B cell (primary cell): Measurements from ENCODE around the gene MED31. TPM values are rescaled to one million over a fixed set of nuclear protein-coding genes. Genes with fewer than 3 reads are reported as not detected.

ENCODE experiments used
- ATAC-seq: fragments of 200-7000 bp; cut with Tn5 transposase; one replicate; pipeline ENCODE4 v1.10.0; 2021; ENCODE audit warnings: low read depth, mild to moderate bottlenecking, moderate number of reproducible peaks, moderate library complexity
- CTCF ChIA-PET: fragments of 350-600 bp; sonication (Branson Sonifier 250); formaldehyde crosslinking; loops from one replicate; lab custom pipeline; 2021; ENCODE audit warnings: antibody characterized with exemption, inconsistent platforms; lab: Charles Lee
- POLR2A ChIA-PET: fragments of 350-600 bp; sonication (Branson Sonifier 250); formaldehyde crosslinking; loops from one replicate; lab custom pipeline; 2021; ENCODE audit warnings: antibody characterized with exemption; lab: Charles Lee
- DNase-seq: peaks from one replicate; pipeline ENCODE4 v3.0.0; 2013
- H2AFZ ChIP-seq: 2 replicates; pipeline ENCODE4 v1.6.1; 2012; ENCODE audit warnings: mild to moderate bottlenecking, low read depth, low read length; ENCODE audit not compliant: insufficient read depth, poor library complexity, severe bottlenecking
- H3K27ac ChIP-seq, 2 donors: 1 replicate in 1 of 2; 2 replicates in 1 of 2; pipeline ENCODE4 v1.5.1; 2012 to 2013; ENCODE audit warnings: low read length in 2 of 2, mild to moderate bottlenecking in 2 of 2, moderate library complexity in 1 of 2
- H3K27me3 ChIP-seq, 4 experiments: fragments of 200-600 bp in 1 of 4; sonication (generic) in 1 of 4; replicated peaks in 1 of 4; 1 replicate in 2 of 4; 2 replicates in 2 of 4; pipeline versions ENCODE4 v1.6.1 to v1.7.0; 2013 to 2016; ENCODE audit warnings: low read length in 3 of 4, mild to moderate bottlenecking in 2 of 4, mixed read lengths in 1 of 4, moderate library complexity in 1 of 4; ENCODE audit not compliant: insufficient read depth in 4 of 4, control insufficient read depth in 3 of 4; ENCODE audit errors: control extremely low read depth in 1 of 4
- H3K36me3 ChIP-seq, 2 experiments: replicated peaks in 1 of 2; 1 replicate in 1 of 2; 2 replicates in 1 of 2; pipeline versions ENCODE4 v1.6.1 to v1.7.1; 2013; ENCODE audit warnings: low read length in 1 of 2; ENCODE audit not compliant: insufficient read depth in 2 of 2, control insufficient read depth in 1 of 2; ENCODE audit errors: control extremely low read depth in 1 of 2, extremely low read depth in 1 of 2
- H3K4me1 ChIP-seq, 2 donors: fragments of 200-600 bp in 1 of 2; sonication (generic) in 1 of 2; 1 replicate in 1 of 2; 2 replicates in 1 of 2; pipeline versions ENCODE4 v1.5.1 to v1.6.1; 2013 to 2017; ENCODE audit warnings: low read length in 2 of 2; ENCODE audit not compliant: control insufficient read depth in 2 of 2, insufficient read depth in 2 of 2
- H3K4me2 ChIP-seq: replicated peaks from 2 replicates; pipeline ENCODE3; 2012; ENCODE audit warnings: mild to moderate bottlenecking, low read depth, low read length; ENCODE audit not compliant: poor library complexity, severe bottlenecking
- H3K4me3 ChIP-seq, 5 experiments: fragments of 200-600 bp in 1 of 5; sonication (generic) in 1 of 5; 1 replicate in 3 of 5; 2 replicates in 2 of 5; pipeline versions ENCODE4 v1.5.1 to v1.7.0; 2011 to 2016; ENCODE audit warnings: low read length in 4 of 5, mild to moderate bottlenecking in 4 of 5, low read depth in 2 of 5, control low read depth in 1 of 5, moderate library complexity in 1 of 5; ENCODE audit not compliant: insufficient read depth in 1 of 5; ENCODE audit errors: control extremely low read depth in 1 of 5, extremely low read depth in 1 of 5
- H3K79me2 ChIP-seq: fragments of 200-600 bp; sonication (generic); one replicate; pipeline ENCODE4 v1.6.0; 2016; ENCODE audit warnings: low read length; ENCODE audit not compliant: control insufficient read depth, insufficient read depth
- H3K9ac ChIP-seq: fragments of 200-600 bp; sonication (generic); 2 replicates; pipeline ENCODE4 v1.6.1; 2017; ENCODE audit warnings: mild to moderate bottlenecking, low read length, moderate library complexity
- H3K9me3 ChIP-seq, 3 donors: one replicate each; pipeline versions ENCODE4 v1.6.1 to v1.7.1; 2013; ENCODE audit warnings: low read length in 2 of 3; ENCODE audit not compliant: control insufficient read depth in 2 of 3, insufficient read depth in 1 of 3; ENCODE audit errors: control extremely low read depth in 1 of 3
- H4K20me1 ChIP-seq: 2 replicates; pipeline ENCODE4 v1.6.0; 2012; ENCODE audit warnings: mild to moderate bottlenecking, low read length; ENCODE audit not compliant: insufficient read depth, control insufficient read depth, poor library complexity, severe bottlenecking
- H3K27ac Mint-ChIP-seq: one replicate; pipeline ENCODE4 v1.8.0; 2021; ENCODE audit warnings: mixed read lengths
- H3K27me3 Mint-ChIP-seq: one replicate; pipeline ENCODE4 v1.8.0; 2021; ENCODE audit warnings: mixed read lengths
- H3K4me1 Mint-ChIP-seq: one replicate; pipeline ENCODE4 v1.8.0; 2021; ENCODE audit warnings: mixed read lengths
- H3K4me3 Mint-ChIP-seq: one replicate; pipeline ENCODE4 v1.8.0; 2021; ENCODE audit warnings: mixed read lengths
- H3K9me3 Mint-ChIP-seq: one replicate; pipeline ENCODE4 v1.8.0; 2022; ENCODE audit warnings: mixed read lengths; ENCODE audit not compliant: insufficient read depth
- EZH2 ChIP-seq: IDR thresholded peaks from 2 replicates; pipeline ENCODE4 v1.6.1; 2012; ENCODE audit warnings: borderline replicate concordance, low read depth, mild to moderate bottlenecking, moderate library complexity, low read length; ENCODE audit not compliant: insufficient read depth, poor library complexity, severe bottlenecking
- WGBS: methylation state at CpG from one replicate; pipeline ENCODE4 v1.1.5; 2013; ENCODE audit warnings: missing lambda C conversion rate; ENCODE audit not compliant: insufficient coverage; 5-methylcytosine and 5-hydroxymethylcytosine counted together
- intact Hi-C: fragments of 100-400 bp; cut with micrococcal nuclease; formaldehyde crosslinking; loops from one replicate; pipeline ENCODE4 v1.10.0; 2022
- polyA plus RNA-seq: library from polyadenylated mRNA; depleted of rRNA; stranded (reverse); fragments of >200 nt; gene quantifications from 2 replicates; pipeline ENCODE4 v1.2.3, GENCODE V29; 2012
- total RNA-seq, 2 donors: library from RNA; stranded (reverse); fragments of 120-200 nt in 1 of 2; gene quantifications; 1 replicate in 1 of 2; 2 replicates in 1 of 2; pipeline versions ENCODE4 v1.2.3 to v1.2.4, GENCODE V29; 2013 to 2022
- TF ChIP-seq, protein P1 (sequence below): fragments of 200-600 bp; IDR thresholded peaks from one replicate; pipeline ENCODE4 v1.8.0; 2022; ENCODE audit warnings: antibody characterized with exemption, mild to moderate bottlenecking

MED31 gene
- total and polyA plus RNA-seq, 2 donors (not counting 1 experiment from before 2014, with no cell fraction given) = 9.2 to 25.5 TPM

DNA sequence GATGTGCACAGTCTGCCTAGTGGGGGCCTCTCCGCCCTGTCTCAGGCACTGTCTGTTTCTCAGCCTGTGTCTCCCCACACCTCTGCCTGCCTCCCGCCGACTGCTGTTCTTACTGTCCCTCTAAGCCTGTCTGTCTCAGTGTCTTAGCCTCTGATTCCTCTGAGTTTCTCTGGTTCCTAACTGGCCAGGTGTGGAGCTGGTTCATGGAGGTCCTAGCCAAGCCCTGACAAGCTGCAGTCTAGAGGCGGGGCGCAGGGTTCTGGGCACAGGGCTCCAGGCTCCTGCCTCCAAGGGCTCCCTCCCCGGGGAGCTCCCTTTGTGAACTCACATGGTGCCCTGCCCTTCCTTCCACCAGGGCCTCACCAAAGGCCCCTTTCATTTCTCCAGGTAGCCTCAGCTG is 19.6 kb upstream of the MED31 start:
- Histone ChIP-seq H3K79me2 (peaks cover 24% of the 10 kb centered on the region), H3K9ac (no peak overlapping the region), H3K4me2 (no peak overlapping the region), H2AFZ (no peak overlapping the region), H3K36me3 (peaks cover 0 to 14% of the 10 kb centered on the region in 2 experiments), H3K27me3 (no peaks in the 10 kb centered on the region), H3K9me3 (no peaks in the 10 kb centered on the region), H4K20me1 (peaks cover 23% of the 10 kb centered on the region), H3K4me3 (no peak overlapping the region), H3K27ac (no peak overlapping the region), H3K4me1 (peaks cover 0 to 8% of the 10 kb centered on the region in 2 donors)
- Mint-ChIP-seq H3K4me1 (peaks cover 14% of the 10 kb centered on the region), H3K27me3 (no peaks in the 10 kb centered on the region), H3K9me3 (no peaks in the 10 kb centered on the region), H3K27ac (peak overlapping the region; percentile 26), H3K4me3 (no peak overlapping the region)
- intact Hi-C loops = no loop called here
- TF ChIP-seq EZH2 = no peak
- TF ChIP-seq, protein P1, sequence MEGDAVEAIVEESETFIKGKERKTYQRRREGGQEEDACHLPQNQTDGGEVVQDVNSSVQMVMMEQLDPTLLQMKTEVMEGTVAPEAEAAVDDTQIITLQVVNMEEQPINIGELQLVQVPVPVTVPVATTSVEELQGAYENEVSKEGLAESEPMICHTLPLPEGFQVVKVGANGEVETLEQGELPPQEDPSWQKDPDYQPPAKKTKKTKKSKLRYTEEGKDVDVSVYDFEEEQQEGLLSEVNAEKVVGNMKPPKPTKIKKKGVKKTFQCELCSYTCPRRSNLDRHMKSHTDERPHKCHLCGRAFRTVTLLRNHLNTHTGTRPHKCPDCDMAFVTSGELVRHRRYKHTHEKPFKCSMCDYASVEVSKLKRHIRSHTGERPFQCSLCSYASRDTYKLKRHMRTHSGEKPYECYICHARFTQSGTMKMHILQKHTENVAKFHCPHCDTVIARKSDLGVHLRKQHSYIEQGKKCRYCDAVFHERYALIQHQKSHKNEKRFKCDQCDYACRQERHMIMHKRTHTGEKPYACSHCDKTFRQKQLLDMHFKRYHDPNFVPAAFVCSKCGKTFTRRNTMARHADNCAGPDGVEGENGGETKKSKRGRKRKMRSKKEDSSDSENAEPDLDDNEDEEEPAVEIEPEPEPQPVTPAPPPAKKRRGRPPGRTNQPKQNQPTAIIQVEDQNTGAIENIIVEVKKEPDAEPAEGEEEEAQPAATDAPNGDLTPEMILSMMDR = no peak
- CTCF ChIA-PET = interaction anchor here (1.0 kb wide), 1 partner anchor 11 kb away, joined by 3 read pairs; no protein-coding TSS in a partner anchor
- DNase-seq (no peak), ATAC-seq (no peak)
- WGBS = 100% methylated on average over 6 of the region's 6 CpGs
- POLR2A ChIA-PET = interaction anchor here (0.9 kb wide), 1 partner anchor 32 kb away, joined by 3 read pairs; no protein-coding TSS in a partner anchor

DNA sequence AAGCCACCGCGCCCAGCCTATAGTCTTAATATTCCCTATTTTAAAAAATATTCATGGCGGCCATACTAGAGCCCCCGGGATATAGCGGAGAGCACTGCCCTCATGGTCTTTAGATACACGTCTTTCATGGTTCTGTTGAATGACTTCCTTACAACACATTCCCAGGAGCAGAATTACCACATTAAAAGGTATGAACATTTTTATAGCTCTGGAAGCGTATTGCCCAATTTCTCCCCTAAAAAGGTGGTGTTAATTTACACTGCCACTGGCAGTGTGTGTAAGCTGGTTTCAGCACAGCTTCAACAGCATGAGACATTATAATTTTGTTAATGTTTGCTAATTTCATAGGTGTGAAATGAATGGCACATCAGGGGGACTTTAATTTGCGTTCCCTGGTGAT is 19.2 kb upstream of the MED31 start:
- ChIA-PET POLR2A (interaction anchor here (0.9 kb wide), 1 partner anchor 32 kb away, joined by 3 read pairs; no protein-coding TSS in a partner anchor), CTCF (interaction anchor here (1.0 to 1.7 kb wide), 2 partner anchors 10 to 11 kb away, joined by 3 to 7 read pairs; no protein-coding TSS in a partner anchor)
- Histone ChIP-seq H4K20me1 (peaks cover 23% of the 10 kb centered on the region), H3K27me3 (no peaks in the 10 kb centered on the region), H3K4me3 (no peak overlapping the region), H3K9ac (no peak overlapping the region), H3K36me3 (peaks cover 0 to 14% of the 10 kb centered on the region in 2 experiments), H2AFZ (no peak overlapping the region), H3K27ac (no peak overlapping the region), H3K4me1 (peaks cover 0 to 12% of the 10 kb centered on the region in 2 donors), H3K4me2 (no peak overlapping the region), H3K79me2 (peaks cover 27% of the 10 kb centered on the region), H3K9me3 (no peaks in the 10 kb centered on the region)
- WGBS = 96% methylated on average over 7 of the region's 8 CpGs
- H3K9me3 Mint-ChIP-seq = no peaks in the 10 kb centered on the region
- H3K27ac Mint-ChIP-seq = no peak overlapping the region
- H3K27me3 Mint-ChIP-seq = no peaks in the 10 kb centered on the region
- no peak for DNase-seq
- no peak for ATAC-seq
- peaks cover 16% of the 10 kb centered on the region for H3K4me1 Mint-ChIP-seq
- intact Hi-C loops = no loop called here
- TF ChIP-seq, protein P1 = no peak
- no peak for TF ChIP-seq EZH2
- no peak overlapping the region for H3K4me3 Mint-ChIP-seq
